GM12878 (cell line): ENCODE data around the gene ARRDC4. TPM values are rescaled to one million over a fixed set of nuclear protein-coding genes. Genes with fewer than 3 reads are reported as not detected.

Experiments
- ATAC-seq: fragments of 200-7000 bp; cut with Tn5 transposase; 3 replicates; pipeline ENCODE4 v1.9.1; 2020; ENCODE audit warnings: mild to moderate bottlenecking, moderate library complexity
- BruUV-seq: library from RNA; stranded (reverse); fragments of 400-500 nt; replicated peaks from 2 replicates; lab custom pipeline; 2021; lab: Mats Ljungman, UMichigan
- CTCF ChIA-PET: fragments of 300-600 bp; sonication (Branson Sonifier 250); formaldehyde crosslinking; extraction: SDS; loops from one replicate; lab custom pipeline; 2021; ENCODE audit warnings: inconsistent platforms; lab: Yijun Ruan, JAX
- POLR2A ChIA-PET: fragments of 350-600 bp; formaldehyde crosslinking; extraction: SDS; loops from one replicate; lab custom pipeline; 2021; ENCODE audit warnings: inconsistent platforms; lab: Charles Lee
- RAD21 ChIA-PET: fragments of 300-600 bp; sonication (Branson Sonifier 250); formaldehyde crosslinking; loops from one replicate; lab custom pipeline; 2023; ENCODE audit warnings: antibody characterized with exemption; ENCODE audit not compliant: unreplicated experiment; lab: Charles Lee
- SMC1A ChIA-PET: fragments of 300-600 bp; sonication (Branson Sonifier 250); formaldehyde crosslinking; loops from one replicate; lab custom pipeline; 2023; ENCODE audit not compliant: unreplicated experiment, uncharacterized antibody; lab: Charles Lee
- DNase-seq: peaks from one replicate; pipeline ENCODE4 v3.0.0-alpha.2; 2011; ENCODE audit warnings: low read depth, low spot score
- FAIRE-seq: peaks from 3 replicates; lab custom pipeline; 2011; peaks lifted over from hg19 to GRCh38; lab: Jason Lieb, UNC
- H2AFZ ChIP-seq: 2 replicates; pipeline ENCODE4 v1.6.0; 2011; ENCODE audit warnings: low read depth, low read length, control low read depth; ENCODE audit not compliant: control insufficient read depth
- H3K27ac ChIP-seq: 2 replicates; pipeline ENCODE4 v1.5.1; 2011; ENCODE audit warnings: control low read depth; ENCODE audit not compliant: control insufficient read depth, insufficient read depth
- H3K27me3 ChIP-seq, 2 experiments: replicated peaks in 1 of 2; 2 replicates each; pipeline versions ENCODE4 v1.6.0 to v1.6.1; 2011; ENCODE audit warnings: low read length in 1 of 2; ENCODE audit not compliant: control insufficient read depth in 2 of 2, insufficient read depth in 2 of 2
- H3K36me3 ChIP-seq, 2 experiments: 2 replicates each; pipeline ENCODE4 v1.5.1; 2011; ENCODE audit warnings: low read length in 1 of 2; ENCODE audit not compliant: control insufficient read depth in 2 of 2, insufficient read depth in 2 of 2
- H3K4me1 ChIP-seq: 2 replicates; pipeline ENCODE4 v1.6.1; 2011; ENCODE audit warnings: mild to moderate bottlenecking, low read length, moderate library complexity, mixed read lengths; ENCODE audit not compliant: control insufficient read depth, insufficient read depth
- H3K4me2 ChIP-seq: 2 replicates; pipeline ENCODE4 v1.6.0; 2011; ENCODE audit warnings: control low read depth; ENCODE audit not compliant: control insufficient read depth, insufficient read depth
- H3K4me3 ChIP-seq: fragments of 200-600 bp; sonication (generic); 2 replicates; pipeline ENCODE4 v1.5.1; 2016
- H3K79me2 ChIP-seq: 2 replicates; pipeline ENCODE4 v1.6.0; 2011; ENCODE audit warnings: low read length; ENCODE audit not compliant: control insufficient read depth, insufficient read depth
- H3K9ac ChIP-seq: 2 replicates; pipeline ENCODE4 v1.8.0; 2011; ENCODE audit warnings: low read length, control low read depth, mixed read lengths; ENCODE audit not compliant: control insufficient read depth, insufficient read depth
- H3K9me3 ChIP-seq: replicated peaks from 3 replicates; pipeline ENCODE4 v1.5.1; 2011; ENCODE audit warnings: mild to moderate bottlenecking, low read length; ENCODE audit not compliant: control insufficient read depth, insufficient read depth
- H4K20me1 ChIP-seq: 2 replicates; pipeline ENCODE4 v1.6.0; 2011; ENCODE audit not compliant: control insufficient read depth, insufficient read depth
- CBX5 ChIP-seq: sonication (generic); IDR thresholded peaks from 2 replicates; pipeline ENCODE4 v1.6.1; 2016; ENCODE audit warnings: low read depth, moderate library complexity, mild to moderate bottlenecking, inconsistent platforms
- CHD4 ChIP-seq: fragments of 200-600 bp; sonication (generic); IDR thresholded peaks from 2 replicates; pipeline ENCODE4 v1.6.1; 2016; ENCODE audit warnings: mild to moderate bottlenecking
- DPF2 ChIP-seq: fragments of 450-650 bp; IDR thresholded peaks from 2 replicates; pipeline ENCODE4 v1.6.1; 2017; ENCODE audit warnings: mild to moderate bottlenecking
- EED ChIP-seq: sonication (generic); IDR thresholded peaks from 2 replicates; pipeline ENCODE4 v1.6.1; 2016; ENCODE audit warnings: antibody characterized with exemption, low read depth
- MXI1 ChIP-seq: fragments of 150-350 bp; IDR thresholded peaks from 2 replicates; pipeline ENCODE4 v1.6.1; 2011; ENCODE audit warnings: low read depth, mild to moderate bottlenecking, inconsistent platforms, low read length, improper control_type of control experiment
- NBN ChIP-seq: fragments of 450-650 bp; IDR thresholded peaks from 2 replicates; pipeline ENCODE4 v1.6.1; 2016
- PAX8 ChIP-seq: fragments of 450-650 bp; IDR thresholded peaks from 2 replicates; pipeline ENCODE4 v1.6.1; 2017; ENCODE audit warnings: mild to moderate bottlenecking, moderate library complexity
- SREBF1 ChIP-seq: IDR thresholded peaks from 2 replicates; pipeline ENCODE4 v1.6.1; 2012; ENCODE audit warnings: mild to moderate bottlenecking, low read length
- TBL1XR1 ChIP-seq: IDR thresholded peaks from 2 replicates; pipeline ENCODE4 v1.6.1; 2012; ENCODE audit warnings: low read depth, low read length, improper control_type of control experiment
- ZNF622 ChIP-seq: fragments of 450-650 bp; IDR thresholded peaks from 2 replicates; pipeline ENCODE4 v1.6.1; 2017; ENCODE audit warnings: mild to moderate bottlenecking, inconsistent platforms
- ZSCAN29 ChIP-seq: fragments of 450-650 bp; IDR thresholded peaks from 2 replicates; pipeline ENCODE4 v1.6.1; 2017; ENCODE audit warnings: mild to moderate bottlenecking, moderate library complexity
- WGBS: methylation state at CpG from one replicate; pipeline ENCODE4 v1.1.6; 2016; ENCODE audit warnings: low lambda C conversion rate; ENCODE audit not compliant: insufficient replicate concordance, insufficient coverage; ENCODE audit errors: missing lambda C conversion rate; 5-methylcytosine and 5-hydroxymethylcytosine counted together
- in situ Hi-C: fragments of 300-500 bp; cut with MboI; formaldehyde crosslinking; loops from 9 replicates; pipeline ENCODE4 v1.14.3; 2018; ENCODE audit warnings: mixed read lengths
- intact Hi-C: fragments of 100-400 bp; cut with micrococcal nuclease; formaldehyde crosslinking; loops from one replicate; pipeline ENCODE4 v1.14.2; 2022; ENCODE audit not compliant: unreplicated experiment
- polyA plus RNA-seq, 11 experiments: library from polyadenylated mRNA; depleted of rRNA in 4 of 11; unstranded in 6 of 11; stranded (reverse) in 5 of 11; fragments of >200 nt; fragmentation: Nextera tagmentation in 4 of 11; fragmentation: Illumina TruSeq in 1 of 11; extraction: Ambion mirVana in 4 of 11; extraction: Trizol in 1 of 11; gene quantifications; 1 replicate in 1 of 11; 2 replicates in 10 of 11; pipeline versions ENCODE4 v1.2.1 to v1.2.3, GENCODE V29; 2011 to 2016; ENCODE audit warnings: inconsistent platforms in 2 of 11, missing spikeins in 2 of 11, low read depth in 1 of 11
- total RNA-seq, 4 experiments: library from RNA; depleted of rRNA in 3 of 4; stranded (reverse); fragments of >200 nt in 3 of 4; fragmentation: Illumina TruSeq in 1 of 4; extraction: Trizol in 1 of 4; gene quantifications; 2 replicates each; pipeline versions ENCODE4 v1.2.1 to v1.2.3, GENCODE V29; 2013 to 2021
- TF ChIP-seq, protein P1 (sequence below): fragments of 450-650 bp; IDR thresholded peaks from 2 replicates; pipeline ENCODE4 v1.6.1; 2016; ENCODE audit warnings: mild to moderate bottlenecking
- TF ChIP-seq, protein P2 (sequence below): fragments of 450-650 bp; conservative IDR thresholded peaks from 2 replicates; pipeline ENCODE4 v1.6.1; 2017; ENCODE audit warnings: mild to moderate bottlenecking, moderate library complexity
- TF ChIP-seq, protein P3 (sequence below): IDR thresholded peaks from 2 replicates; pipeline ENCODE4 v1.6.1; 2012; ENCODE audit warnings: low read length, inconsistent platforms

ARRDC4 gene
- total and polyA plus RNA-seq, 10 of the 15 experiments (the other 5 are each of a cell fraction or from before 2014, with no cell fraction given), result 0.03 to 0.54 (median 0.07) TPM

DNA sequence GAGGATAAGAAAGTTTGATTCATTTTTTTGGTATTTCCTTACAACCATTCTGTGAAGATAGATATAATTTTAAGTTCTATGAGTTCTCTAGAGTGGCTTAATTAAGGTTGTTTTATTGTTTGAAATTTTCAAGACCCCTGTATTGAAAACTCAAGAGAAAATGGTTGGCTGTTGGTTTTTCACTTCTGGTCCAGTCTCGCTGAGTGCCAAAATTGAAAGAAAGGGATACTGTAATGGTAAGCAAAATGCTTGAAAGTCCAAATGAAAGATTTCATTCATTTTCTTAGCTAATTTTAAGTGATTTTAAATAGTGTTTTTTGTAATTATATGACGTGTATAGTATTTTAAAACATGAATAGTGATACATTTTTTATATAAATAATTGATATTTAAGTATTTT lies 7.4 kb downstream of the ARRDC4 start:
- ATAC-seq, result no peak
- no peak for DNase-seq
- H2AFZ ChIP-seq, result no peak overlapping the region
- no peaks in the 10 kb centered on the region for H3K79me2 ChIP-seq
- intact Hi-C loops (no loop called here), in situ Hi-C loops (no loop called here)
- H3K4me3 ChIP-seq, result no peak overlapping the region
- no peaks in the 10 kb centered on the region for H4K20me1 ChIP-seq
- TF ChIP-seq CHD4 (no peak), DPF2 (no peak), NBN (no peak), EED (no peak), ZSCAN29 (no peak), ZNF622 (no peak), CBX5 (no peak), MXI1 (no peak), TBL1XR1 (no peak), PAX8 (no peak), SREBF1 (no peak)
- TF ChIP-seq, protein P1, sequence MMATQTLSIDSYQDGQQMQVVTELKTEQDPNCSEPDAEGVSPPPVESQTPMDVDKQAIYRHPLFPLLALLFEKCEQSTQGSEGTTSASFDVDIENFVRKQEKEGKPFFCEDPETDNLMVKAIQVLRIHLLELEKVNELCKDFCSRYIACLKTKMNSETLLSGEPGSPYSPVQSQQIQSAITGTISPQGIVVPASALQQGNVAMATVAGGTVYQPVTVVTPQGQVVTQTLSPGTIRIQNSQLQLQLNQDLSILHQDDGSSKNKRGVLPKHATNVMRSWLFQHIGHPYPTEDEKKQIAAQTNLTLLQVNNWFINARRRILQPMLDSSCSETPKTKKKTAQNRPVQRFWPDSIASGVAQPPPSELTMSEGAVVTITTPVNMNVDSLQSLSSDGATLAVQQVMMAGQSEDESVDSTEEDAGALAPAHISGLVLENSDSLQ, result no peak
- TF ChIP-seq, protein P2, sequence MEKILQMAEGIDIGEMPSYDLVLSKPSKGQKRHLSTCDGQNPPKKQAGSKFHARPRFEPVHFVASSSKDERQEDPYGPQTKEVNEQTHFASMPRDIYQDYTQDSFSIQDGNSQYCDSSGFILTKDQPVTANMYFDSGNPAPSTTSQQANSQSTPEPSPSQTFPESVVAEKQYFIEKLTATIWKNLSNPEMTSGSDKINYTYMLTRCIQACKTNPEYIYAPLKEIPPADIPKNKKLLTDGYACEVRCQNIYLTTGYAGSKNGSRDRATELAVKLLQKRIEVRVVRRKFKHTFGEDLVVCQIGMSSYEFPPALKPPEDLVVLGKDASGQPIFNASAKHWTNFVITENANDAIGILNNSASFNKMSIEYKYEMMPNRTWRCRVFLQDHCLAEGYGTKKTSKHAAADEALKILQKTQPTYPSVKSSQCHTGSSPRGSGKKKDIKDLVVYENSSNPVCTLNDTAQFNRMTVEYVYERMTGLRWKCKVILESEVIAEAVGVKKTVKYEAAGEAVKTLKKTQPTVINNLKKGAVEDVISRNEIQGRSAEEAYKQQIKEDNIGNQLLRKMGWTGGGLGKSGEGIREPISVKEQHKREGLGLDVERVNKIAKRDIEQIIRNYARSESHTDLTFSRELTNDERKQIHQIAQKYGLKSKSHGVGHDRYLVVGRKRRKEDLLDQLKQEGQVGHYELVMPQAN, result no peak
- TF ChIP-seq, protein P3, sequence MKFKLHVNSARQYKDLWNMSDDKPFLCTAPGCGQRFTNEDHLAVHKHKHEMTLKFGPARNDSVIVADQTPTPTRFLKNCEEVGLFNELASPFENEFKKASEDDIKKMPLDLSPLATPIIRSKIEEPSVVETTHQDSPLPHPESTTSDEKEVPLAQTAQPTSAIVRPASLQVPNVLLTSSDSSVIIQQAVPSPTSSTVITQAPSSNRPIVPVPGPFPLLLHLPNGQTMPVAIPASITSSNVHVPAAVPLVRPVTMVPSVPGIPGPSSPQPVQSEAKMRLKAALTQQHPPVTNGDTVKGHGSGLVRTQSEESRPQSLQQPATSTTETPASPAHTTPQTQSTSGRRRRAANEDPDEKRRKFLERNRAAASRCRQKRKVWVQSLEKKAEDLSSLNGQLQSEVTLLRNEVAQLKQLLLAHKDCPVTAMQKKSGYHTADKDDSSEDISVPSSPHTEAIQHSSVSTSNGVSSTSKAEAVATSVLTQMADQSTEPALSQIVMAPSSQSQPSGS, result no peak
- 24% methylated on average over 2 of the region's 2 CpGs for WGBS
- POLR2A ChIA-PET, result no interaction called here
- CTCF ChIA-PET, result no interaction called here
- no peaks in the 10 kb centered on the region for H3K9me3 ChIP-seq
- no peak for FAIRE-seq
- H3K4me2 ChIP-seq, result no peak overlapping the region
- no peak overlapping the region for H3K27ac ChIP-seq
- SMC1A ChIA-PET, result no interaction called here
- BruUV-seq, result no TSS peak
- RAD21 ChIA-PET, result no interaction called here
- no peaks in the 10 kb centered on the region for H3K27me3 ChIP-seq
- no peaks in the 10 kb centered on the region for H3K36me3 ChIP-seq
- H3K9ac ChIP-seq, result no peak overlapping the region
- no peaks in the 10 kb centered on the region for H3K4me1 ChIP-seq
